Smooth muscle cell (in vitro differentiated cells): Measurements from ENCODE around the gene ARHGAP35. TPM values are rescaled to one million over a fixed set of nuclear protein-coding genes. Genes with fewer than 3 reads are reported as not detected.

Experiments used
- DNase-seq: peaks from one replicate; lab custom pipeline; 2025; ENCODE audit not compliant: unreplicated experiment; lab: John Stamatoyannopoulos, UW
- H2AFZ ChIP-seq: fragments of 200-600 bp; sonication (generic); 2 replicates; pipeline ENCODE4 v1.6.0; 2016; ENCODE audit warnings: antibody characterized with exemption, low read depth, mild to moderate bottlenecking
- H3F3A ChIP-seq: fragments of 200-600 bp; sonication (generic); 2 replicates; pipeline ENCODE4 v1.6.0; 2017; ENCODE audit warnings: antibody characterized with exemption, low read depth
- H3K27ac ChIP-seq: fragments of 200-600 bp; sonication (generic); 2 replicates; pipeline ENCODE4 v1.5.1; 2016; ENCODE audit warnings: low read depth, mild to moderate bottlenecking
- H3K27me3 ChIP-seq: fragments of 200-600 bp; sonication (generic); 2 replicates; pipeline ENCODE4 v1.6.1; 2016; ENCODE audit warnings: low read depth, mild to moderate bottlenecking
- H3K36me3 ChIP-seq: fragments of 200-600 bp; sonication (generic); 2 replicates; pipeline ENCODE4 v1.5.1; 2016; ENCODE audit warnings: low read depth
- H3K4me1 ChIP-seq: fragments of 200-600 bp; sonication (generic); 2 replicates; pipeline ENCODE4 v1.5.1; 2016; ENCODE audit warnings: low read depth
- H3K4me2 ChIP-seq: fragments of 200-600 bp; sonication (generic); 2 replicates; pipeline ENCODE4 v1.6.0; 2016; ENCODE audit warnings: mild to moderate bottlenecking
- H3K4me3 ChIP-seq: fragments of 200-600 bp; sonication (generic); 2 replicates; pipeline ENCODE4 v1.5.1; 2016; ENCODE audit warnings: mild to moderate bottlenecking
- H3K79me2 ChIP-seq: fragments of 200-600 bp; sonication (generic); 2 replicates; pipeline ENCODE4 v1.6.0; 2016; ENCODE audit warnings: low read depth, mild to moderate bottlenecking
- H3K9ac ChIP-seq: fragments of 200-600 bp; sonication (generic); 2 replicates; pipeline ENCODE4 v1.6.0; 2016; ENCODE audit warnings: low read depth
- H3K9me3 ChIP-seq: fragments of 200-600 bp; sonication (generic); replicated peaks from 2 replicates; pipeline ENCODE4 v1.5.1; 2016; ENCODE audit warnings: low read depth
- H4K20me1 ChIP-seq: fragments of 200-600 bp; sonication (generic); 2 replicates; pipeline ENCODE4 v1.6.0; 2016; ENCODE audit warnings: low read depth
- CTCF ChIP-seq: fragments of 200-600 bp; sonication (generic); IDR thresholded peaks from 2 replicates; pipeline ENCODE4 v1.5.1; 2017; ENCODE audit warnings: borderline replicate concordance, mild to moderate bottlenecking, antibody characterized with exemption; ENCODE audit not compliant: insufficient read depth, poor library complexity, severe bottlenecking
- WGBS: methylation state at CpG from one replicate; pipeline ENCODE4 v1.1.7; 2016; ENCODE audit warnings: low lambda C conversion rate; 5-methylcytosine and 5-hydroxymethylcytosine counted together
- polyA plus RNA-seq: library from polyadenylated mRNA; unstranded; fragments of >200 nt; fragmentation: Nextera tagmentation; extraction: Ambion mirVana; gene quantifications from 2 replicates; pipeline ENCODE4 v1.2.1, GENCODE V29; 2016
- total RNA-seq: library from RNA; depleted of rRNA; stranded (reverse); fragments of >200 nt; gene quantifications from 2 replicates; pipeline ENCODE4 v1.2.3, GENCODE V29; 2014

Gene ARHGAP35
- total and polyA plus RNA-seq, 2 experiments from 2014 or later: 6.9 to 19.8 TPM

DNA sequence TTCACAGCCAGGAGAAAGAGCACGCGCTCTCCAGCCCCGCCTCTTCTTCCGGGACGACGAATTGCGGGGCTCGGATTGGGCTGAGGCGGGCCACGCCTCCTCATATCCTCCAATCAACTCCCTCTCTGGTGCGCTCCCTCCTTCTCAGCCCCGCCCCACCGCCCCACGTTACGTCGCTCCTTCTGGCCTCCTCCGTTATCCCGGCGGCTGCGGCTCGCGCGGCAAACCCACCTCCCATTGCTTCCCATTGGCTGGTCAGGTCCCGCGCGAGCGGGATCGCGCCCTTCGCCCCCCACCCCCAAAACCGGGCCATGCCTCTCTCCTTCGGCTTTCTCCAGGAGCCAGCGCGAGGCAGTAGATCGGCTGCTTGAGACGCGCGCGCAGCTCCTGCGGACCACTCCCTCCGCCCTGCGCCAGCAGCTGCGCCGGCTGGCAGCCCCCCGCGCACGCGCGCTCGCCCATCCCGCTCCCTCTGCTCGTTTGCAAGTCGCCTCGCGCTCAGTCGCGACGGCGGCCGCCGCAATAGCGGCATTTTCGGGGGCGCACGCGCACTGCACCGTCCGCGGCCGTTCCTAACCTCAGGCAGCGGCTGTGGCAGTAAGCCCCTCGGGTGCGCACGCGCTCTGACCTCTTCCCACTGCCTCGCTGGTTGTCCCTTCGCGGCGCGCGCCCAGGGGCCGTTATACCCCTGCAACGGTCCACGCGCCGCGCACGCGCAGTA is 512 bp upstream of the ARHGAP35 start:
- Histone ChIP-seq H3F3A (peaks cover 7% of the 10 kb centered on the region), H3K4me3 (peak overlapping the region; percentile 67), H3K27me3 (no peaks in the 10 kb centered on the region), H3K27ac (peak overlapping the region; percentile 81), H3K9ac (peak overlapping the region; percentile 77), H2AFZ (peak overlapping the region; percentile 19), H3K4me2 (peak overlapping the region; percentile 97), H3K36me3 (no peaks in the 10 kb centered on the region), H3K79me2 (peaks cover 38% of the 10 kb centered on the region), H3K9me3 (no peaks in the 10 kb centered on the region), H3K4me1 (peaks cover 27% of the 10 kb centered on the region), H4K20me1 (peaks cover 39% of the 10 kb centered on the region)
- under 1% methylated on average over 81 of the region's 89 CpGs for WGBS
- peak; percentile 98 for DNase-seq
- TF ChIP-seq CTCF: no peak

DNA sequence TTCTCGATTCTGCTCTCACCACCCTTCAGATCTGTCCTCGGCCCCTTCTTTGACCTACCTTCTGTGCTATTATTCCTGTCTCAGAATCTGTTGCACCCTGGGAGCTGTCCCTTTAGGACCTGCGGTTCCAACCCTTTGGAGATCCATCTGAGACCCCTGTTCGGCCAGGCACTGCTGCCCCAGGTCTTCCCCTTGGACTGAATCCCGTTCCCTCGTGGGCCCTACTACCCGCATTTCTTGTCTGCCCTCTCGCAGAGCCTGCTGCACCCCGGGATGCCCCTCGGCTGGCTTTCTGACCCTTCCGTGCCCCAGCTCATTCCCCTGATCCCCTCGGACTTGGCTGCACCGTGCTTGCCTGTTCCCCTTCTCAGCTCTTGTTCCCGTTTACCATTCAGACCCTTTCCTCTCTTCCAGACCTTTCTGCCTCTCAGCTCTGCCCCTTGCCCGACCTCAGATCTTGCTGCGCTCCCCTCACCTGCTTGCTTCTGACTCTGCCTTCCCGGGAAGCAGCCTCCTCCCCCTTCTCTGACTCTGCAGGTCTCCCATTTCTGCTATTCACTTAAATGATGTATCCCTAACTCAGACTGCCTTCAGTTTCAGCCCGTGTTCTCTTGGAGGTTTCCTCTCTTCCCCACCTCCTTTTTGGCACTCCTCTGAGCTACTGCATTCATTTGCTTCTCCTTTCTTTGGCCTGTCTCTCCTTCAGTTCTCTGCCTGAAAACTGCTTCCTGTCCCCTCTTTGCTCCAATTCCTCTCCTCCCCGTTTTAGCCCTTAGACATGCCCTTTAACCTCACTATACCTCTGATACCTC is 1.1 kb downstream of the ARHGAP35 start:
- no peak for TF ChIP-seq CTCF
- peaks cover 7% of the 10 kb centered on the region for H3F3A ChIP-seq
- no peaks in the 10 kb centered on the region for H3K36me3 ChIP-seq
- peak overlapping the region; percentile 67 for H3K4me3 ChIP-seq
- H4K20me1 ChIP-seq: peaks cover 55% of the 10 kb centered on the region
- peak overlapping the region; percentile 33 for H3K27ac ChIP-seq
- no peaks in the 10 kb centered on the region for H3K9me3 ChIP-seq
- H2AFZ ChIP-seq: no peak overlapping the region
- peaks cover 33% of the 10 kb centered on the region for H3K4me1 ChIP-seq
- H3K27me3 ChIP-seq: no peaks in the 10 kb centered on the region
- WGBS: 2% methylated on average over 19 of the region's 19 CpGs
- H3K79me2 ChIP-seq: peaks cover 54% of the 10 kb centered on the region
- H3K4me2 ChIP-seq: peak overlapping the region; percentile 97
- DNase-seq: no peak
- H3K9ac ChIP-seq: peak overlapping the region; percentile 77

DNA sequence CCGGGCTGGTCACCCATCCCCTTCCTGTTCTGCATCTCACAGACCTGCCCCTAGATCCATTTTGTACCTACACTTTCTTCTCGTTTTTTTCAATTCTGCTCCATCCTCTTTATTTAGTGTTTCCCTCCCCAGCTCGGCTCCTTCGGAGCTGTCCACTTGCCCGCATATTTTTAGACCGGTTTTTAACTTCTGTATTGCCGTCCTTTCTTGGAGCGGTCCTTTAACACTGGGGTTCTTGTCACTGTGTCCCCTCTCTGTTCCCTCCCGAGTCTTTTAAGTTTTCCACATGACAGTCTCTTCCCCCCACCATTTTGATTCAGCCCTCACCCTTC is 1.7 kb downstream of the ARHGAP35 start:
- H3K79me2 ChIP-seq: peaks cover 60% of the 10 kb centered on the region
- no peak overlapping the region for H3K9ac ChIP-seq
- no peak for DNase-seq
- no peaks in the 10 kb centered on the region for H3K36me3 ChIP-seq
- H4K20me1 ChIP-seq: peaks cover 61% of the 10 kb centered on the region
- TF ChIP-seq CTCF: no peak
- no peak overlapping the region for H2AFZ ChIP-seq
- H3K4me1 ChIP-seq: peaks cover 36% of the 10 kb centered on the region
- H3K27me3 ChIP-seq: no peaks in the 10 kb centered on the region
- H3F3A ChIP-seq: peaks cover 7% of the 10 kb centered on the region
- peak overlapping the region; percentile 33 for H3K27ac ChIP-seq
- H3K9me3 ChIP-seq: no peaks in the 10 kb centered on the region
- H3K4me3 ChIP-seq: peak overlapping the region; percentile 67
- 12% methylated on average over 9 of the region's 9 CpGs for WGBS
- H3K4me2 ChIP-seq: peak overlapping the region; percentile 97
